GM12864 (cell line): ENCODE data around the gene SLC16A10.
"Not testable (repeated sequence)": the region's sequence is repeated elsewhere in the genome, so short reads cannot be mapped to it uniquely, and the experiment has no call there.

ENCODE experiments used
- DNase-seq: peaks from one replicate; pipeline ENCODE4 v3.0.0-alpha.2; 2011; ENCODE audit warnings: low read depth
- H3K4me3 ChIP-seq: 2 replicates; pipeline ENCODE4 v1.5.1; 2011; ENCODE audit warnings: mild to moderate bottlenecking, low read depth, low read length, control low read depth
- CTCF ChIP-seq: IDR thresholded peaks from 2 replicates; pipeline ENCODE4 v1.5.1; 2011; ENCODE audit warnings: low read depth, mild to moderate bottlenecking, moderate library complexity, low read length, control low read depth, inconsistent platforms; ENCODE audit errors: missing control alignments

SLC16A10 gene

GRCh38 chr6:111176760-111177099 lies 89.4 kb downstream of the SLC16A10 start:
- no peak for TF ChIP-seq CTCF
- no peak for DNase-seq
- H3K4me3 ChIP-seq: no peak overlapping the region

- DNase-seq: no peak
- no peak overlapping the region for H3K4me3 ChIP-seq
- TF ChIP-seq CTCF: no peak
Measured at GRCh38 chr6:111177131-111177530, 89.8 kb downstream of the SLC16A10 start.

- no peak for DNase-seq
- no peak for TF ChIP-seq CTCF
- no peak overlapping the region for H3K4me3 ChIP-seq
Measured at GRCh38 chr6:111183702-111184517, 96.6 kb downstream of the SLC16A10 start.

- no peak for TF ChIP-seq CTCF
- no peak overlapping the region for H3K4me3 ChIP-seq
- DNase-seq: no peak
Measured at GRCh38 chr6:111184827-111185532, 97.7 kb downstream of the SLC16A10 start.

- no peak for DNase-seq
- TF ChIP-seq CTCF: no peak
- H3K4me3 ChIP-seq: no peak overlapping the region
Measured at GRCh38 chr6:111185954-111186353, 98.7 kb downstream of the SLC16A10 start.

GRCh38 chr6:111187874-111188273 lies 100.6 kb downstream of the SLC16A10 start:
- no peak overlapping the region for H3K4me3 ChIP-seq
- no peak for DNase-seq
- TF ChIP-seq CTCF: no peak

- not testable (repeated sequence) for DNase-seq, H3K4me3 ChIP-seq
Measured at GRCh38 chr6:111189666-111190210, 102.4 kb downstream of the SLC16A10 start.
